ENCODE measurements around the gene MFSD2B.

MFSD2B gene

DNA sequence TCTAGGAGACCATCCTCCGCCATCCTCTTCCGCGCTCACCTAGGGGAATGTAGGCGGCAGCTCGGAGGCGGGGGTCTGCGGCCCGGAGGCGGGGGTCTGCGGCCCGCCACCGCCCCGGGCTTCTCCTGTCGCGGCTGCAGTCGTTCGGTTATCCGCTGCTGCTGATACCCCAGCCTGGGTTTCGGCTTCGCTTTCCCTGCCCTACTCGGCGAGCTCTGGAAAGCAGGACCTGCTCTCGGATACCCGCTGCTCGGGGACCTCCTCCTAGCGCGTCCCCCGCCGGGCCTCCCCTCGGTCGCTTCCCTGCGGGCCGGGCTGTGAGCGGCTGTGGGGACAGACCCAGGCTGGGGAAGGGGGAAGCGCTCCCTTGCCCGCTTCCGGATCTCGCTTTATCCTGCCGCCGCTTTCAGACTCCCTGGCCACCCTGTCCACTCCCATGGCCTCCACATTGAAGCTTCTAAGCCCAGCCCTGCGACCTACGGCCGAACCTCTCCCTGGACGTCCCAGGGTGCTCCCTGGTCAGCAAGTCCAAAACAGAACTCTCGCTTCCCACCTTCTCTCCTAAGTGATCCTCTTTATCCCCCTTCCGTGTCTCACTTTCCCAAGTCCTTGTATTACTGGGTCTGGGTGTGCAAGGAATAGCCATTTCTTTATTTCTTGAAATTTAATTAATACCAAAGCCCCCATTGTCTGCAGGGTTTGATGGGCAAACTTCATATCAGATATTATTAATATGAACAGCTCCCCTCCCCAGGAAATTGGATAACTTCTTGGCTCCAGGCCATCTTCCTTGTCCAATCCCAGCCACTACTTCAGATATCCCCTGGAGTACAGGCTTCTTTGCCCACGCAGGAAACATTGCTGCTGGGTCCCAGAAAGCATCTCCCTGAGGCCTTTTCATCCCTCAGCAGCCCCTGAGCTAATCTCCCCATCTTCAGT lies 40.4 kb downstream of the MFSD2B start:
- peaks cover 16 to 27% of the 10 kb centered on the region in 2 donors for H3K4me1 Mint-ChIP-seq (ENCODE audit: low read depth in 2 of 2)
- H3K27me3 Mint-ChIP-seq = no peaks in the 10 kb centered on the region
- H3K27ac Mint-ChIP-seq = peak overlapping the region in 1 of 2 donors; percentile 71
- ATAC-seq (replicated peaks) (no peak), DNase-seq (peak in 1 of 3 experiments; percentile 5)
- peaks cover 13% of the 10 kb centered on the region for H3K36me3 Mint-ChIP-seq (ENCODE audit: insufficient read depth)
- no peaks in the 10 kb centered on the region for H3K9me3 Mint-ChIP-seq
- no peak overlapping the region for H3K4me3 Mint-ChIP-seq

DNA sequence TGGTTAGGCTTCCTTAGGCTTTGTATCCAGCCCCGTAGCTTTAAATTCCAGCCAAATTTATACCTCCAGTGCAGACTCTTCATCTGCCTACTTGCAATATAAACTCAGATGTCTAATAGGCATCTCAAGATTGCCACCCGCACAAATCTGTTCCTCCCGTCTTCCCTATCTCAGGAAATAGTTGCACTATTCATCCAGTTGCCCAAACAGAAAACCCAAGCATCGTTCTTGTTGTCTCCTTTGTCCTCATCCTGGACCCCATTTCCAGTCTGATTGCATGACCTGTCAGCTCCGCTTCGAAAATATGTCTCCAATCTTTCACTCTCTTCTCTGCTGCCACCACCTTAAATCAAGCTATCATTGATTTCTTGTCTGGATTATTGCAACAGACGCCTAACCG lies 41.9 kb downstream of the MFSD2B start:
- peaks cover 12 to 18% of the 10 kb centered on the region in 2 donors for H3K4me1 Mint-ChIP-seq (ENCODE audit: low read depth in 2 of 2)
- H3K27me3 Mint-ChIP-seq = no peaks in the 10 kb centered on the region
- no peak for ATAC-seq (replicated peaks)
- H3K9me3 Mint-ChIP-seq = no peaks in the 10 kb centered on the region
- no peak overlapping the region for H3K27ac Mint-ChIP-seq
- no peak overlapping the region for H3K4me3 Mint-ChIP-seq
- no peak for DNase-seq
- H3K36me3 Mint-ChIP-seq (ENCODE audit: insufficient read depth) = peaks cover 13% of the 10 kb centered on the region

DNA sequence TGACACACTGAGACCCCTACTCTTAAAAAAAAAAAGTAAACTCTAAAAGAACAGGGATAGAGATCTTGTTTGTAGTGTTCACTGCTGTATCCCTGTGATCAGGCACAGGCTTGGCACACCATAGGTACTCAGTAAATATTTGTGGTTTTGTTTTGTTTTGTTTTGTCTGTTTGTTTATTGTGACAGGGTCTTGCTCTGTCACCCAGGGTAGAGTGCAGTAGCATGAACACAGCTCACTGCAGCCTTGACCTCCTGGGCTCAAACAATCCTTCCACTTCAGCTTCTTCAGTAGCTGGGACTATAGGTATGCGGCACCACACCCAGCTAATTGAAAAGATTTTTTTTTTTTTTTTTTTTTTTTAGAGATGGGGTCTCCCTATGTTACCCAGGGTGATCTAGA lies 43.1 kb downstream of the MFSD2B start:
- ATAC-seq (replicated peaks) (no peak), DNase-seq (no peak)
- Mint-ChIP-seq H3K9me3 (no peaks in the 10 kb centered on the region), H3K4me1 (ENCODE audit: low read depth in 2 of 2) (peaks cover 3 to 8% of the 10 kb centered on the region in 2 donors), H3K27ac (no peak overlapping the region), H3K27me3 (no peaks in the 10 kb centered on the region), H3K36me3 (ENCODE audit: insufficient read depth) (peaks cover 3% of the 10 kb centered on the region), H3K4me3 (no peak overlapping the region)

DNA sequence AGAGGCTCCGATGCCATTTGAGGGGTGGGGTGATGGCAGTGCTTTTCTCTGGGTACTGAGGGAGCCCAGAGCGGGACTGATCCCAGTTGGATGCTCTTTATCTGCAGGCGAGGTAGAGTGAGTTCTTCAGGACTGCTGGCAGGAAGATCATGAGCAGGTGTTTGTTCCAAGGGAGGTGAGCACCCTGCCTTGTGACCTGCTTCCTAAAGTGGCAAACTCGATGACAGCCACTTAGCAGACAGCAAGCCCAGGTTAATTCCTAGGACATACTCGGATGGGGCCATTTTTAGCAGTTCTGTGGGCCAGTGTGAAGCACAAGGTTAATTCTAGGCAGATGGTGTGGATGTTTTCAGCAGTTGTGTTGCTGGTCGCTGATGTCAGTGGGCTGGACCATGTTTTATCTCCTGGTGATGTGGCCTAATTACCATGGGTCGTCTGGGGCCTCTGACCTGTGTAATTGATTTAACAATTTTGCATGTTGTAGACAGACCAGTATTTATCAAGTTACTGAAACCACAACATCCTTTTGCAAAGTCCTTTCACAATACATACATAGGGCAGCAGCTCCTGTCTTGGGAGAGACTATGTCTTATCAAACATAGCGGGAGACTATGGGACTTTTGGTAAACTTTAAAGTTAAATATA lies 44.6 kb downstream of the MFSD2B start:
- H3K4me1 Mint-ChIP-seq (ENCODE audit: low read depth in 2 of 2) = peaks cover 0 to under 1% of the 10 kb centered on the region in 2 donors
- ATAC-seq (replicated peaks) (no peak), DNase-seq (no peak)
- H3K36me3 Mint-ChIP-seq (ENCODE audit: insufficient read depth) = no peaks in the 10 kb centered on the region
- H3K9me3 Mint-ChIP-seq = no peaks in the 10 kb centered on the region
- H3K4me3 Mint-ChIP-seq = no peak overlapping the region
- H3K27me3 Mint-ChIP-seq = no peaks in the 10 kb centered on the region
- no peak overlapping the region for H3K27ac Mint-ChIP-seq

DNA sequence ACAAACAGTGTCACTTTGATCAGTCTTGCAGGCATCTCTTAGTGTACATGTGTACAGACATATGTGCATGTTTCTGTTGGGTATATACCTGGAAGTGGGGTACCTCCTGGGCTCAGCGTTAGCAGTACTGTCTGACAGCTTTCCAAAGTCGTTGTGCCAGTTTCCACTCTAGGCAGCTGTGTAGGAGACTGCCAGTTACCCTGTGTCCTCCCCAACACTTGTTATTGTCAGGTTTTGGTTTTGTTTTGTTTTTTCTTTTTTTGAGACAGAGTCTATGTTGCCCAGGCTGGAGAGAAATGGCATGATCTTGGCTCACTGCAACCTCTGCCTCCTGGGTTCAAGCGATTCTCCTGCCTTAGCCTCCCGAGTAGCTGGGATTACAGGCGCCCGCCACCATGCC lies 45.9 kb downstream of the MFSD2B start:
- H3K4me3 Mint-ChIP-seq = no peak overlapping the region
- no peaks in the 10 kb centered on the region for H3K4me1 Mint-ChIP-seq (ENCODE audit: low read depth in 2 of 2)
- DNase-seq = no peak
- H3K27me3 Mint-ChIP-seq = no peaks in the 10 kb centered on the region
- H3K9me3 Mint-ChIP-seq = no peaks in the 10 kb centered on the region
- H3K27ac Mint-ChIP-seq = no peak overlapping the region
- no peak for ATAC-seq (replicated peaks)
- no peaks in the 10 kb centered on the region for H3K36me3 Mint-ChIP-seq (ENCODE audit: insufficient read depth)

DNA sequence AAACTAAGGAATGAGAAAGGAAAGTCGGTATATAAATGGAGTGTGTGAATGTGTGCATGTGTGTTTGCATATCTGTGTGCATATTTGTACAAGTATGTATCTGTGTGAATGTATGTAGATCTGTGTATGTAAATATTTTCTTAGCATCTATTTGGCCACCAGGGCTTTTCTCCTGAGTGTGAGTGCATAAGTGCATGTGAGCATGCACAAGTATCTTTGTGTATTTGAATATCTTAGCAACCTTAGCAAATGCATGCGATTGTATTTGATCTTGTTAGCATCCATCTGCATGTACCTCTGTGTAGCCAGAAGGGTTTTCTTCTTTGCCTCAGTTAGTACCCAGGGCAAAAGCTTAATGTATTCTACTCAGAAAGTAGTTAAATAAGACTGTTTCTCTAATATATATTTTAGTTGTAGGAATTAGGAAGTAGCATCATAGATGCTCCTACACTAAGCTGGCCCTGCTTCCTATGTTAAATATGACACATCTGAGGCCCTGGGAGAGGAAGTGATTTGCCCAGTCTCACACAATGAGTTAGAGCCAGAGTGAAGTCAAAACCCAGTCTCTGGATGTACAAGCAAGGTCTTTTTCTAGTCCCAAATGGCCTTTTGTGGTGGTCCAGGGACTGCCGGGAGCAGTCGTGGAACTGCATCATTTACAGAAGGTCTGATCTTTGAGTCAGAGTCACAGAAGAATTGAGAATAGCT lies 48.8 kb downstream of the MFSD2B start:
- DNase-seq (no peak), ATAC-seq (replicated peaks) (no peak)
- no peaks in the 10 kb centered on the region for H3K4me1 Mint-ChIP-seq (ENCODE audit: low read depth in 2 of 2)

DNA sequence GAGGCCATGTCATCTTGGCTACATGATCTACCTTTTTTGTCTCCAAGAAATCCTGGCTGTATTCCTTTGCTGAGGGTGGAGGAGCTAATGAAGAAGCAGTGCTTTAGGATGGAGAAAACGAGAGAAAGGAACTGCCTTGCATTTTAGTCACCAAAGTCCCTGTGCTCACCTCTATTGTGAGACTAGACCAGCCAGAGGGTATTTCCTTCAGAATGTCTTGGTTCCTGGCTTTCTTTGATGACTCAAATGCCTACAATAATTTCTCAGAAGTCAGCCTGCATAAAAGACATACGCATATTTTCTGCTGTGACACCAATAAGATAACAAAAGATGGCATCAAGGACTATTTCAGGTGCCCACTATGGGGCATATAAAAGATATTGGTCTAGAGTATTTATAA lies 55.5 kb downstream of the MFSD2B start:
- peaks cover 0 to 14% of the 10 kb centered on the region in 2 donors for H3K4me1 Mint-ChIP-seq (ENCODE audit: low read depth in 2 of 2)
- no peaks in the 10 kb centered on the region for H3K27me3 Mint-ChIP-seq
- peaks cover 24% of the 10 kb centered on the region for H3K36me3 Mint-ChIP-seq (ENCODE audit: insufficient read depth)
- DNase-seq (no peak), ATAC-seq (replicated peaks) (no peak)
- no peak overlapping the region for H3K27ac Mint-ChIP-seq
- no peaks in the 10 kb centered on the region for H3K9me3 Mint-ChIP-seq
- no peak overlapping the region for H3K4me3 Mint-ChIP-seq

More for the DNA sequence above, 48.8 kb downstream of the MFSD2B start:
- H3K36me3 Mint-ChIP-seq (ENCODE audit: insufficient read depth) = no peaks in the 10 kb centered on the region
- H3K9me3 Mint-ChIP-seq = no peaks in the 10 kb centered on the region
- no peaks in the 10 kb centered on the region for H3K27me3 Mint-ChIP-seq
- H3K27ac Mint-ChIP-seq = no peak overlapping the region
- H3K4me3 Mint-ChIP-seq = no peak overlapping the region

DNA sequence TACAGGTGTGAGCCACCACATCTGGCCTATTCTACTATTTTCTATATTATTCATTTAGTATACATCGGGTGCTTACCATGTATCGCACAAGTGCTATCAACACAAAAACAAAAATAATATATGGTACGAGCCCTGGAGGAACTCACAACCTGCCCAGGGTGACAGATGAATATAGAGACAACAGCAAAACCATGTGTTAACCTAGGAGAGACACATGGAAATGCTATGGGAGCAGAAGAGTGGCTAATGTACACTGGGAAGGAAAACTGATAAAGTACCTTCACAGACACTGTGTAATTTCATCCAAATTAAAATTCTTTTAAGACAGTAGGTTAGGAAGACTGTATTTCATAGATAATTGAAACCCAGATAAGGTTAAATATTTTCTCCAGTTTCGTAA lies 62.4 kb downstream of the MFSD2B start:
- Mint-ChIP-seq H3K4me3 (no peak overlapping the region), H3K27ac (peak overlapping the region in 1 of 2 donors; percentile 49), H3K36me3 (ENCODE audit: insufficient read depth) (peaks cover 27% of the 10 kb centered on the region)

DNA sequence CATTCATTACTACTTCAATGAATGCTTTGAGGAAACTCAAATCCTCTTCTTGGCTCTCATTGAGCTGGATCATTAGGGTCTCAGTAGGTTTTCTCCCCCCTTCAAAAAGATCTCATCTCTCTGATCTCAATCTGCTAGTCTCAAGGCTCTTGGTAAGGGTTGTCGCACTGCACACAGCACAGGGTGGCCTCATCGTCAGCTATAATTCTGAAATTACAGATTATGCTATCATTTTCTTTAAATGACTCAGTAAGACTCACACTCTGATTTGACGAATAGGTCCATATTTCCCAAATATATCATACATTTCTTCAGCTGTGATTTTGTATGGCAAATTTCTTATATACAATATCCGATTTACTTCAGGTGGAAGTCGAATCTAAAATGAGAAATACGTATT lies 63.9 kb downstream of the MFSD2B start:
- DNase-seq = no peak
- ATAC-seq (replicated peaks) = no peak
- Mint-ChIP-seq H3K27me3 (no peaks in the 10 kb centered on the region), H3K4me3 (peak overlapping the region in 1 of 2 donors; percentile 43), H3K4me1 (ENCODE audit: low read depth in 2 of 2) (peaks cover 15 to 50% of the 10 kb centered on the region in 2 donors), H3K36me3 (ENCODE audit: insufficient read depth) (peaks cover 15% of the 10 kb centered on the region), H3K9me3 (no peaks in the 10 kb centered on the region), H3K27ac (no peak overlapping the region)

More for the DNA sequence above, 62.4 kb downstream of the MFSD2B start:
- no peaks in the 10 kb centered on the region for H3K27me3 Mint-ChIP-seq
- DNase-seq (no peak), ATAC-seq (replicated peaks) (no peak)
- peaks cover 12 to 40% of the 10 kb centered on the region in 2 donors for H3K4me1 Mint-ChIP-seq (ENCODE audit: low read depth in 2 of 2)
- H3K9me3 Mint-ChIP-seq = no peaks in the 10 kb centered on the region

DNA sequence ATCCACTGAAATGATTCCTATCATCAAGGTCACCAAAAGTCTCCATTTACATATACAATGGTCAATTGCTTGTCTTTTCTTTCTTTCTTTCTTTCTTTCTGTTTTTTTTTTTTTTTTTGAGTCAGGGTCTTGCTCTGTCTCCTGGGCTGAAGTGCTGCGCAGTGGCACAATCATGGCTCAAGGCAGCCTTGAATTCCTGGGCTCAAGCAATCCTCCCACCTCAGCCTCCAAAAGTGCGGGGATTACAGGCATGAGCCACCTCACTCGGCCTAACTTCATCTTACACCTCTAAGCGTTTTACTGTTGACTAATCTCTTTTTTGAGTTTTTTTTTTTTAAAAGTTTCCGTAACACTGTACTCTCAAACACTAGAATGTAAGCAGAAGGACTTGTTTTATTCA lies 65.4 kb downstream of the MFSD2B start:
- Mint-ChIP-seq H3K27ac (peak overlapping the region; percentile 97), H3K4me3 (peak overlapping the region; percentile 93 to 95), H3K27me3 (no peaks in the 10 kb centered on the region), H3K36me3 (ENCODE audit: insufficient read depth) (peaks cover 10% of the 10 kb centered on the region), H3K4me1 (ENCODE audit: low read depth in 2 of 2) (peaks cover 15 to 36% of the 10 kb centered on the region in 2 donors), H3K9me3 (no peaks in the 10 kb centered on the region)
- ATAC-seq (replicated peaks) (no peak), DNase-seq (no peak)
